Left colon (tissue), 2 donors: Measurements from ENCODE around the gene STPG3. TPM values are rescaled to one million over a fixed set of nuclear protein-coding genes. Genes with fewer than 3 reads are reported as not detected.

Experiments
- ATAC-seq: fragments of 200-7000 bp; cut with Tn5 transposase; one replicate; pipeline ENCODE4 v1.9.1; 2020; ENCODE audit warnings: mild to moderate bottlenecking, moderate library complexity
- DNase-seq, 2 donors: peaks; one replicate each; pipeline ENCODE4 v3.0.0-alpha.2; 2020
- intact Hi-C, 2 donors: fragments of 100-400 bp; cut with DNase I in 1 of 2; cut with micrococcal nuclease in 1 of 2; formaldehyde crosslinking; loops; one replicate each; pipeline versions ENCODE4 v1.11.2 to v1.14.0; 2022; cut with DNase I, micrococcal nuclease
- total RNA-seq, 2 donors: library from RNA; stranded (reverse); fragmentation: NEBNext Ultra II Directional; extraction: Animal tissue kit (Norgen Biotek cat#: 25700); gene quantifications; one replicate each; pipeline ENCODE4 v1.2.1, GENCODE V29; 2021
- donor health status: DM: no; HTN: no; CAD: no.
- donor health status: DM: yes; HTN: yes; CAD: no.

The STPG3 gene
- total RNA-seq, 2 donors from 2014 or later, result not detected

- ATAC-seq (peak; percentile 40), DNase-seq (no peak)
- intact Hi-C loops, result no loop called here
Observed at GRCh38 chr9:137302449-137303150, 51.5 kb downstream of the STPG3 start.

Other genes with a start within 250 kb of the STPG3 start
- 10 to 100 TPM; 55.5 to 56.0 TPM for gene ABCA2, start 223.0 kb upstream of the STPG3 start, total RNA-seq
- not detected for gene FUT7, start 219.2 kb upstream of the STPG3 start, total RNA-seq
- 100 to 1,000 TPM; 170 to 204 TPM for gene NPDC1, start 205.1 kb upstream of the STPG3 start, total RNA-seq
- 10 to 100 TPM; 25.0 to 26.3 TPM for gene ENTPD2, start 197.2 kb upstream of the STPG3 start, total RNA-seq
- 10 to 100 TPM; 10.3 to 16.8 TPM for gene SAPCD2, start 180.7 kb upstream of the STPG3 start, total RNA-seq
- gene UAP1L1, start 173.8 kb upstream of the STPG3 start, total RNA-seq, result 10 to 100 TPM; 13.0 to 18.2 TPM
- 10 to 100 TPM; 50.0 to 53.5 TPM for gene MAN1B1, start 164.3 kb upstream of the STPG3 start, total RNA-seq
- 10 to 100 TPM; 53.1 to 66.0 TPM for gene DPP7, start 136.6 kb upstream of the STPG3 start, total RNA-seq
- gene GRIN1, start 112.1 kb upstream of the STPG3 start, total RNA-seq, result under 1 TPM; 0.46 to 0.47 TPM
- gene LRRC26, start 81.2 kb upstream of the STPG3 start, total RNA-seq, result 10 to 100 TPM; 70.0 to 95.7 TPM
- gene TMEM210, start 79.2 kb upstream of the STPG3 start, total RNA-seq, result under 1 TPM; 0.67 to 0.70 TPM
- 10 to 100 TPM; 50.6 to 64.1 TPM for gene ANAPC2, start 62.7 kb upstream of the STPG3 start, total RNA-seq
- gene SSNA1, start 62.6 kb upstream of the STPG3 start, total RNA-seq, result 10 to 100 TPM; 56.7 to 68.8 TPM
- 100 to 1,000 TPM; 134 to 154 TPM for gene TPRN, start 50.5 kb upstream of the STPG3 start, total RNA-seq
- 10 to 100 TPM; 36.2 to 40.0 TPM for gene TMEM203, start 45.6 kb upstream of the STPG3 start, total RNA-seq
- gene NDOR1, start 45.6 kb upstream of the STPG3 start, total RNA-seq, result 10 to 100 TPM; 12.1 to 18.8 TPM
- 1 to 10 TPM; 5.1 to 9.7 TPM for gene RNF208, start 29.0 kb upstream of the STPG3 start, total RNA-seq
- gene CYSRT1, start 26.1 kb upstream of the STPG3 start, total RNA-seq, result under 1 TPM; 0.43 to 0.47 TPM
- not detected for gene RNF224, start 23.8 kb upstream of the STPG3 start, total RNA-seq
- not detected for gene SLC34A3, start 20.4 kb upstream of the STPG3 start, total RNA-seq
- gene TUBB4B, start 10.0 kb upstream of the STPG3 start, total RNA-seq, result 100 to 1,000 TPM; 353 to 486 TPM
- gene NELFB, start 4.0 kb downstream of the STPG3 start, total RNA-seq, result 10 to 100 TPM; 61.6 to 70.3 TPM
- 10 to 100 TPM; 59.3 to 60.8 TPM for gene TOR4A, start 26.4 kb downstream of the STPG3 start, total RNA-seq
- 100 to 1,000 TPM; 163 to 181 TPM for gene NRARP, start 51.0 kb downstream of the STPG3 start, total RNA-seq
- 10 to 100 TPM; 44.1 to 57.3 TPM for gene EXD3, start 171.9 kb downstream of the STPG3 start, total RNA-seq
- 10 to 100 TPM; 33.3 to 42.6 TPM for gene NOXA1, start 172.1 kb downstream of the STPG3 start, total RNA-seq
- gene ENTPD8, start 190.1 kb downstream of the STPG3 start, total RNA-seq, result 100 to 1,000 TPM; 108 to 120 TPM
- gene NSMF, start 208.0 kb downstream of the STPG3 start, total RNA-seq, result 10 to 100 TPM; 39.9 to 52.0 TPM